HUES6 (cell line): Measurements from ENCODE around the gene DNAJA4.

Experiments
- H3K27ac ChIP-seq: 2 replicates; pipeline ENCODE4 v1.7.0; 2013; ENCODE audit warnings: low read depth, mild to moderate bottlenecking, low read length, inconsistent platforms
- H3K27me3 ChIP-seq: 2 replicates; pipeline ENCODE4 v1.6.1; 2013; ENCODE audit warnings: low read length; ENCODE audit not compliant: control insufficient read depth, insufficient read depth
- H3K36me3 ChIP-seq: 2 replicates; pipeline ENCODE4 v1.6.1; 2013; ENCODE audit warnings: low read length; ENCODE audit not compliant: control insufficient read depth, insufficient read depth
- H3K4me1 ChIP-seq: 2 replicates; pipeline ENCODE4 v1.6.1; 2013; ENCODE audit warnings: low read length; ENCODE audit not compliant: control insufficient read depth, insufficient read depth
- H3K4me3 ChIP-seq: 2 replicates; pipeline ENCODE4 v1.5.1; 2013; ENCODE audit warnings: low read depth, low read length
- H3K9ac ChIP-seq: one replicate; pipeline ENCODE4 v1.6.1; 2013; ENCODE audit warnings: mild to moderate bottlenecking, low read length
- H3K9me3 ChIP-seq: 2 replicates; pipeline ENCODE4 v1.6.1; 2013; ENCODE audit warnings: low read depth, low read length; ENCODE audit not compliant: control insufficient read depth, insufficient read depth

The DNAJA4 gene

DNA sequence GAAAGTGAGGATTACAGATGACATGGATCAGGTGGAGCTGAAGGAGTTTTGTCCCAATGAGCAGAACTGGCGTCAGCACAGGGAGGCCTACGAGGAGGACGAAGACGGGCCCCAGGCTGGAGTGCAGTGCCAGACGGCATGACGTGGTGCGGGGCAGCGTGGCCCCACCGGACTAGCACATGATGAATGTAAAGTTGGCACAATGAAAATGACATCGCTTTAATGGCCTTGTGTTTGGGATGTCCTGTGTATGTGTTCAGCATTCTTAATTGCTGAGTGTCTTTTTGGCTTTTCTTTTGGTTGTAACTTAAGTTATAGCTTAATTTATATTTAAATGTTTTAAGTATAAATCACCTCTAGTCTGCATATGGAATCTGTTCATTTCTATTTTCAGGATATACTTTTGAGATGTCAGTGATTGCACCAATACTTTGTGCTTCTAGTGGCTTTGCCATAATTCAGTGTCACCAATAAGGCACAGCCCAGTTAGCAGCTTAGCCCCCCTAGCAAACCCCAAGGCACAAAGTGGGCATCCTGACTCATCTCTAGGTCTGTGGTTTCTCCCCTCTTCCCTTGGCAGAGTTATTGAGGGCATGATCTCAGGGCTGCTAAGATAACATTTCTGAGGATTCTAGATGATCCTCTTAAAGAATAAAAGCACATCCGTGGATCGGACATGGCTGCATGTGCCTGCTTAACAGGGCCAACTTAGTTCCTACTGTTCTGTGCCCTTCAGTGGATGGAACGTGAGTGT is 16.1 kb downstream of the DNAJA4 start:
- H3K27ac ChIP-seq: no peak overlapping the region
- no peaks in the 10 kb centered on the region for H3K27me3 ChIP-seq
- H3K9ac ChIP-seq: no peak overlapping the region
- peaks cover 3% of the 10 kb centered on the region; the same call in 1 of the 2 replicates for H3K4me1 ChIP-seq
- no peak overlapping the region for H3K4me3 ChIP-seq
- peaks cover 45% of the 10 kb centered on the region for H3K36me3 ChIP-seq
- no peaks in the 10 kb centered on the region for H3K9me3 ChIP-seq

GRCh38 chr15:78282324-78282723 is 18.0 kb downstream of the DNAJA4 start:
- Histone ChIP-seq H3K4me3 (no peak overlapping the region), H3K9ac (no peak overlapping the region), H3K36me3 (peaks cover 53% of the 10 kb centered on the region), H3K9me3 (no peaks in the 10 kb centered on the region), H3K4me1 (no peaks in the 10 kb centered on the region), H3K27me3 (no peaks in the 10 kb centered on the region), H3K27ac (no peak overlapping the region)

DNA sequence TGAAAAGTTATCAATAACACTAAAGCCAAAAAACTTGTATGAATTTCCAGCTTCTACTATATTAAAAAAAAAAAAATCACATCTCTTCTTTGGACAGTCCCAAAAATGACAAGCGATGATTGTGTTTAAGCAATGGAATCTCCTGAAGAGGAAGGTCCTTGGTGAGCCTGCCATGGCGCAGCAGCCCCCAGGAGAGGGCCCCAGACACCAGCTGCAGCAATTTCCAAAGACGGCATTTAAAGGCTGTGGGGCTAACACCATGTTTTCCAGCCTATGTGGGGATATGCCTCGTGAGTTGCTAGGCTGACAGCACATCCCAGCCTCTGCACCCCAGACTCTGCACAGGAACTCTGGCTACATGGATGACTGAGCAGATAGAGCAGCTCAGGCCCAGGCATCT is 20.4 kb downstream of the DNAJA4 start:
- no peak overlapping the region for H3K9ac ChIP-seq
- H3K4me1 ChIP-seq: no peaks in the 10 kb centered on the region
- no peaks in the 10 kb centered on the region for H3K9me3 ChIP-seq
- no peak overlapping the region for H3K4me3 ChIP-seq
- peaks cover 76% of the 10 kb centered on the region for H3K36me3 ChIP-seq
- no peak overlapping the region for H3K27ac ChIP-seq
- no peaks in the 10 kb centered on the region for H3K27me3 ChIP-seq

- no peaks in the 10 kb centered on the region for H3K27me3 ChIP-seq
- H3K4me3 ChIP-seq: no peak overlapping the region
- H3K27ac ChIP-seq: no peak overlapping the region
- no peaks in the 10 kb centered on the region for H3K4me1 ChIP-seq
- H3K36me3 ChIP-seq: peaks cover 65% of the 10 kb centered on the region
- H3K9ac ChIP-seq: no peak overlapping the region
- H3K9me3 ChIP-seq: no peaks in the 10 kb centered on the region
Measured at GRCh38 chr15:78290222-78290621, 25.9 kb downstream of the DNAJA4 start.

GRCh38 chr15:78291052-78291451 is 26.7 kb downstream of the DNAJA4 start:
- Histone ChIP-seq H3K9me3 (no peaks in the 10 kb centered on the region), H3K27ac (no peak overlapping the region), H3K27me3 (no peaks in the 10 kb centered on the region), H3K36me3 (peaks cover 58% of the 10 kb centered on the region), H3K4me3 (no peak overlapping the region), H3K9ac (no peak overlapping the region), H3K4me1 (no peaks in the 10 kb centered on the region)

DNA sequence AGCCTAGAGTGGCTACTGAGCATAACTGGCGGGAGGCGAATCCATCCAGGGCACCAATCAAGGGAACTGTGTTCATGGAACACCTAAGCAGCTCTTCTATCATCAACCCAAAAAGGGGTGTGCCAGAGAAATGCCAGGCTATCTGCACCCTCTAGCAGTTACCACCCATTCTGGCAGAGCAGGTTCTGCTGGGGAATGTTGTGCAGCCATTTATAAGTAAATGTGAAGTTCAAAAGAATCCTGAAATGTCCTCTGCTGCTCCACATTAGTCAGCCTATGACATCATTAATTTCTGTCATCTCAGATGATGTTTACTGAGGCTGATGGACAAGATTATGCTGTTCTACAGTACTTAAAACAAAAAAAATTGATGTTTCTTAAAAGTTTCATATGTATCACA is 27.3 kb downstream of the DNAJA4 start:
- H3K36me3 ChIP-seq: peaks cover 58% of the 10 kb centered on the region
- H3K4me3 ChIP-seq: no peak overlapping the region
- H3K27me3 ChIP-seq: no peaks in the 10 kb centered on the region
- H3K9ac ChIP-seq: no peak overlapping the region
- H3K9me3 ChIP-seq: no peaks in the 10 kb centered on the region
- H3K27ac ChIP-seq: no peak overlapping the region
- H3K4me1 ChIP-seq: no peaks in the 10 kb centered on the region

DNA sequence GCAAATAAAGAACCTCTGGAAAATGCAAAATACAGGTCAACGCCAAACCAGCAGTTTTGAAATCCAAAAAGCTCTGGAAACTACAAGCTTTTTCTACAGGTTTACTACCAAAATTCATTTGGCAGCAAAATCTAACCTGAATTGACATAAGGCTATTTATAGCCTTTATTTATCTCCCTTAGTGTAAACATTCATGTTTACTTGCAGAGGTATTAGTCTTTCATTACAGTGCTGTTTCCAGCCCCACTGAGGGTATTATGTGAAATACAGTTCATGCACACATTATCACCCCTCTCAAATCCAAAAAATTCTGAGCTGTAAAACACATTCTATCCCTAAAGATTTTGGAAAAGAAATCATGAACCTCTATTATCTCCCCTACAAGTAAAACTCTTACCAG is 27.9 kb downstream of the DNAJA4 start:
- no peaks in the 10 kb centered on the region for H3K4me1 ChIP-seq
- H3K9me3 ChIP-seq: no peaks in the 10 kb centered on the region
- no peaks in the 10 kb centered on the region for H3K27me3 ChIP-seq
- H3K36me3 ChIP-seq: peaks cover 55% of the 10 kb centered on the region
- no peak overlapping the region for H3K27ac ChIP-seq
- H3K4me3 ChIP-seq: no peak overlapping the region
- no peak overlapping the region for H3K9ac ChIP-seq

DNA sequence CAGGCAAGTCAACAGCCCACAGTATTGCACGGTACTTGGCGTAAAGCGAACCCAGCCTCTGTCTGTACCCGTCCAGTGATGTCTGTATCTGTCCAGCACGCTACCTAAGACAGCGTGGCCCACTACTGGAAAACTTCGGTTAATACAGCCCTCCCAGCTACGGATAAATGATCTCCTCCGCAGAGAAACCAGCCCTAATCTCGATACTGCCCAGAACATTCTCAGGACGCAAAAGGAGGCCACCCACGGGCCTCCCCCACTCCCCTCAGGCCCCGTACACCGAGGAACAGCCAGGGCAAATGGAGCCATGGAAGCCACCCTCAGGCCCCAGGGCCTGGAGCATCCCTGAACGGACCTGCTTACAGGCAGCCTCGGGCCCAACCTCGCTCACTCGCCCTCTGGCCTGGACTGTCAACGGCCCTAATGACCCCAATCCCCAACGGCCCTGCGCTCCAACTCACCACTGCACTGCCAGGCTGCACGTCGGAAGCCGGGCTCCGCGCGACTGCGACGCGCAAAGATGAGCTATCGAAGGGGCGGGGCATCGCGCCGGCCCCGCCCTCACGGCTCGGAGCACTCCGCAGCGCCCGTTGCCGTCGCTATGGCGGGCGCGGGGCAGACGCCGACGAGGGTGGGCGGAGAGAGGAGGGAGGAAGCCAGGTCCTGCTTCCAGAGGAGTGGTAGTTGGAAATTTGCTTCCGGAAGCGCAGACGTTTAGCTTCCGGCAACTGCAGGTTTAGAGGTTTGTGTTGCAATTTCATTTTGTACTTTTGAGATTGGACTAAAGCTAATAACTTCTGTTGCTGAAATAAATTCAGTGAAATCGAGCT is 35.0 kb downstream of the DNAJA4 start, which contains the start of gene SKIC8:
SKIC8 (minus strand) TSS at position 509 of the 830 bp plus-strand sequence. CDS start 3,923 bp downstream, outside the sequence.
- no peaks in the 10 kb centered on the region for H3K9me3 ChIP-seq
- H3K27ac ChIP-seq: peak within 1 kb of the TSS; percentile 27; the same call in 1 of the 2 replicates
- H3K27me3 ChIP-seq: no peaks in the 10 kb centered on the region
- H3K36me3 ChIP-seq: peaks cover 2% of the 10 kb centered on the region; the same call in 1 of the 2 replicates
- H3K9ac ChIP-seq: peak within 1 kb of the TSS; percentile 93
- peaks cover 11% of the 10 kb centered on the region for H3K4me1 ChIP-seq
- H3K4me3 ChIP-seq: peak within 1 kb of the TSS; percentile 98

DNA sequence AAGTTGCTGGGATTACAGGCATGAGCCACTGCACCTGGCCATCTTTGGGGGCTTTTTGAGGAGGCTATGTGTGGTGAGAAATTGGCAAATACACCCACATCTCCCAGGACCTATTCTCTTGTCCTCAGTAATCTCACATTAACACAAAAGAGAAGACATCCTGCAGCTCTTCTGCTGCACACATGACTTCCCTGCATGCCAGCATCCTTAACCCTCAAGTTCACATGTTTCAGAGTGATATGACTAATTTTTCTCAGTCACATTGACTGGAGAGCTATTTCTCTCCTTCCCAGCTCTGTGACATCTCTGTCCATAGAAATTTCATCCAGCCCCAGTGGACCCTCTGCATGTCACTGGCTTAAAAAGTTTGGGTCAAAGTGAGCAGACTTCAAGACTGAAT is 37.0 kb downstream of the DNAJA4 start:
- H3K4me1 ChIP-seq: peaks cover 14% of the 10 kb centered on the region
- no peaks in the 10 kb centered on the region for H3K36me3 ChIP-seq
- no peaks in the 10 kb centered on the region for H3K27me3 ChIP-seq
- H3K9ac ChIP-seq: no peak overlapping the region
- no peak overlapping the region for H3K4me3 ChIP-seq
- H3K9me3 ChIP-seq: no peaks in the 10 kb centered on the region
- H3K27ac ChIP-seq: no peak overlapping the region

DNA sequence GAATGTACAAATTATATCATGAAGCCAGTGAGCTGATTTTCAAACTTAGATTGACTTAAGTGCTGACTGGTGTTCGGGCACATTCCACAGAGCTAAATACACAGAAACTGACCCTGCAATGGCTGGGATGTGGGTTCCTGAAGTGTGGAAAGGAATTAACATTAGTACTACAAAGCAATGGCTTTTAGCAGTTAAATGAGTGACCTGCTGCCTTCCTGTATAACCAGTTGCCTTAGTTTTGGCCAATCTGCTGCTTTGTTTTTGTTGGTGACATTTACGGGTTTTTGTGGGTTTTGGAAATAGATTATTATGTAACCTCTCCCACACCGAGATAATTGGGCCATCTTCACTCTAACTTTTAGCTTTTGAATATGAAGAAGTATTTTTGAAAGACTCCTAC is 37.5 kb downstream of the DNAJA4 start:
- Histone ChIP-seq H3K4me3 (no peak overlapping the region), H3K27ac (no peak overlapping the region), H3K9me3 (no peaks in the 10 kb centered on the region), H3K27me3 (no peaks in the 10 kb centered on the region), H3K9ac (no peak overlapping the region), H3K4me1 (peaks cover 14% of the 10 kb centered on the region), H3K36me3 (no peaks in the 10 kb centered on the region)
